IPS DF 6.9 (cell line): ENCODE measurements around the gene KCNJ14.
"Not testable (repeated sequence)": the region's sequence is repeated elsewhere in the genome, so short reads cannot be mapped to it uniquely, and the experiment has no call there.

Experiments used
- DNase-seq: peaks from one replicate; pipeline ENCODE4 v3.0.0-alpha.2; 2013; ENCODE audit warnings: low read depth, low spot score
- H3K27ac ChIP-seq: one replicate; pipeline ENCODE4 v1.5.1; 2013; ENCODE audit warnings: low read length, control low read depth
- H3K27me3 ChIP-seq: 2 replicates; pipeline ENCODE4 v1.6.1; 2013; ENCODE audit warnings: mild to moderate bottlenecking, low read length; ENCODE audit not compliant: control insufficient read depth, insufficient read depth
- H3K36me3 ChIP-seq: 2 replicates; pipeline ENCODE4 v1.6.1; 2013; ENCODE audit warnings: low read length; ENCODE audit not compliant: control insufficient read depth, insufficient read depth
- H3K4me1 ChIP-seq: 2 replicates; pipeline ENCODE4 v1.6.1; 2013; ENCODE audit warnings: low read length; ENCODE audit not compliant: control insufficient read depth, insufficient read depth
- H3K4me3 ChIP-seq: 2 replicates; pipeline ENCODE4 v1.5.1; 2013; ENCODE audit warnings: mild to moderate bottlenecking, low read length
- H3K9me3 ChIP-seq: 2 replicates; pipeline ENCODE4 v1.6.1; 2013; ENCODE audit warnings: low read length, inconsistent platforms; ENCODE audit not compliant: control insufficient read depth, insufficient read depth
- WGBS: extraction: QIAGEN DNeasy Blood & Tissue Kit; methylation state at CpG from one replicate; pipeline ENCODE4 v1.1.7; 2013; ENCODE audit warnings: mixed read lengths, missing lambda C conversion rate; ENCODE audit not compliant: insufficient read length, insufficient coverage; 5-methylcytosine and 5-hydroxymethylcytosine counted together

Gene KCNJ14

DNA sequence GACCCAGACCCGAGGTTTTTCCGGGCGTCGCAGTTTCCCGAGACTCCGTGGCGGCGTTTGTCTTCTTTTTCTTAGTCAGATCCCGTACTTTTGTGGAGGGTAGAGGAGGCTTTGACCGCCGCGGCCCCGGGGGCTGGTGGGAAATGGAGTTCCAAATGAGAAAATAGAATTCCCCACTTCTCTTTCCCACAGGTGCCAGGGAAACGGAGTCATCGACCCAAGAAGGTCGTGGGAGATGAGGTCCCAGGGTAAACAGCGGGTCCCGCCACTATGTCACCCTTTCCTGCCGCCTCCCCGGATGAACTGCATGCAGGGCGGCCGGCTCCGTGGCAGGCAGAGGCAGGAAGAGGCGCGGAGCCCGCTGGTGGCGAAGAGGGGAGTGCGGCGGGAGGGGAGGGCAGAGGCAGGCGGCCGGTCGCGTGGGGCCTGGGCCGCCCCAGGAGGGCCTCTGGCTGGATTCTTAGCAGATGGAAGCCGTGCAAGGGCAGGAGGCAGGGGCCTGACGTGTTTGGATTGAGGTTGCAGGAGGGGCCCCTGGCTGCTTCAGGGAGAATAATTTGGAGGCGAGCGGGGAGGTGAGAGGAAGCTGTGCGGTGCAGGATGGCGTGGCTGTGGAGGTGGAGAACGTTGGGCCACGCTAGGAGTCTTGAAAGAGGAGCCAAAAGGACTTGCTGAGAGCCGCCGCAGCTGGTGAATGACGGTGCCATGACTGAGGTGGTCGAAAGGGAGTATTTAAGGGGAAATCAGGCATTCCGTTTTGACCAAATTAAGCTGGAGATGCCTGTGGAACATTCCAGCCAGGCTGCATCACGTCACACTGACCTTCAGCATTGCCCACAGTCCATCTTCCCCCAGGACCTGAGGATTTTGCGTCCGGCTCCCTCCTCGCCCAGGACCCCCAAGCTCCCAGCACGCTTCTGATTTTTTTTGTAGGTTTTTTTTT is 25.5 kb downstream of the KCNJ14 start:
- H3K27ac ChIP-seq = no peak overlapping the region
- peak overlapping the region; percentile 61; the same call in 1 of the 2 replicates for H3K4me3 ChIP-seq

GRCh38 chr19:48481846-48482639 is 26.7 kb downstream of the KCNJ14 start:
- H3K36me3 ChIP-seq = peaks cover 5% of the 10 kb centered on the region
- no peak overlapping the region for H3K4me3 ChIP-seq
- no peaks in the 10 kb centered on the region for H3K9me3 ChIP-seq
- no CpG with 5 or more reads among the region's 7 CpGs for WGBS
- no peak for DNase-seq
- no peaks in the 10 kb centered on the region for H3K27me3 ChIP-seq
- H3K27ac ChIP-seq = no peak overlapping the region
- H3K4me1 ChIP-seq = peaks cover 2% of the 10 kb centered on the region; the same call in 1 of the 2 replicates

More for the DNA sequence above, 25.5 kb downstream of the KCNJ14 start:
- H3K4me1 ChIP-seq = peaks cover 2% of the 10 kb centered on the region; the same call in 1 of the 2 replicates
- peaks cover 7% of the 10 kb centered on the region for H3K36me3 ChIP-seq
- no peaks in the 10 kb centered on the region for H3K27me3 ChIP-seq
- WGBS = no CpG with 5 or more reads among the region's 52 CpGs
- no peak for DNase-seq
- H3K9me3 ChIP-seq = no peaks in the 10 kb centered on the region

- Histone ChIP-seq H3K9me3 (no peaks in the 10 kb centered on the region), H3K4me3 (no peak overlapping the region), H3K36me3 (peaks cover 5% of the 10 kb centered on the region; the same call in 1 of the 2 replicates), H3K27me3 (no peaks in the 10 kb centered on the region), H3K27ac (no peak overlapping the region), H3K4me1 (peaks cover 2% of the 10 kb centered on the region; the same call in 1 of the 2 replicates)
- no CpG with 5 or more reads among the region's 3 CpGs for WGBS
- no peak for DNase-seq
Measured at GRCh38 chr19:48483301-48483700, 27.9 kb downstream of the KCNJ14 start.

DNA sequence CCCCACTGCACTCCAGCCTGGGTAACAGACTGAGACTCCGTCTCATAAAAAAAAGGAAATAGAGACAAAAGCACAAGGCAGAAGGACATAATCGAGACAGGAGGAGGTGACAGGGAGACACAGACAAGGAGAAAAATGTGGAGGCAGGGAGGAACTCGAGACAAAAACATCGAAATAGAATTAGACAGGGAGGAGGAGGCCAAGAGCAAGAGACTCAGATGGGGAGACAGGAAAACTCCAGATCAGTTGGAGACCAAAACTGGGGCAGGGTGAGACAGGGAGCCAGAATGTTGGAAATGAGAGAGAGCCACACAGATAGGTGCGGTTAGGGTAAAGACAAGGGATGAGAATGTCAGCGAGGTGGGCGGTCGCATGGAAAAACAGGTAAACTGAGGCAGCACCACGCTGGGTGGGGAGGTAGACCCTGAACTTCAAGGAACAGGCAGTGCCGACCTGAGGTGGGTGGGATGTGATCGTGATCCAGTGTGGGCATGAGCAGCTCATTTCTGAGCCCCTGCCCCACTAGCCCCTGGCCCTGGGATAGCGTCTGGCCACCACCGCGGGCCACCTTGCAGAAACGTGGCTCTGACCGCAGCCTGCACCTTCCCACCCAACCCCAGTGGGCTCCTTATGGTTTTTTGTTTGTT is 29.0 kb downstream of the KCNJ14 start:
- Histone ChIP-seq H3K4me3 (no peak overlapping the region), H3K36me3 (0 out of 2 replicates have a peak, but pooled peaks cover 3% of the 10 kb centered on the region), H3K4me1 (peaks cover 2% of the 10 kb centered on the region; the same call in 1 of the 2 replicates), H3K27me3 (no peaks in the 10 kb centered on the region), H3K27ac (no peak overlapping the region), H3K9me3 (no peaks in the 10 kb centered on the region)
- WGBS = no CpG with 5 or more reads among the region's 16 CpGs
- DNase-seq = no peak

- Histone ChIP-seq H3K4me1 (peaks cover 2% of the 10 kb centered on the region; the same call in 1 of the 2 replicates), H3K4me3 (no peak overlapping the region), H3K36me3 (no peaks in the 10 kb centered on the region), H3K27me3 (no peaks in the 10 kb centered on the region), H3K9me3 (no peaks in the 10 kb centered on the region), H3K27ac (no peak overlapping the region)
- DNase-seq = no peak
- no CpG with 5 or more reads among the region's 37 CpGs for WGBS
Measured at GRCh38 chr19:48484931-48485612, 29.7 kb downstream of the KCNJ14 start.

- no CpG with 5 or more reads among the region's 10 CpGs for WGBS
- H3K36me3 ChIP-seq, H3K27me3 ChIP-seq, H3K4me3 ChIP-seq, H3K9me3 ChIP-seq, H3K4me1 ChIP-seq, H3K27ac ChIP-seq, DNase-seq: not testable (repeated sequence)
Measured at GRCh38 chr19:48486706-48487105, 31.3 kb downstream of the KCNJ14 start.

- Histone ChIP-seq H3K4me1 (peaks cover 3% of the 10 kb centered on the region; the same call in 1 of the 2 replicates), H3K4me3 (no peak overlapping the region), H3K27me3 (no peaks in the 10 kb centered on the region), H3K9me3 (no peaks in the 10 kb centered on the region), H3K36me3 (no peaks in the 10 kb centered on the region), H3K27ac (no peak overlapping the region)
- no peak for DNase-seq
- WGBS = no CpG with 5 or more reads among the region's 6 CpGs
Measured at GRCh38 chr19:48487544-48487943, 32.2 kb downstream of the KCNJ14 start.

GRCh38 chr19:48487948-48488347 is 32.6 kb downstream of the KCNJ14 start:
- H3K27ac ChIP-seq = no peak overlapping the region
- WGBS = no CpG with 5 or more reads among the region's 8 CpGs

GRCh38 chr19:48488478-48488877 is 33.1 kb downstream of the KCNJ14 start:
- H3K4me3 ChIP-seq, H3K4me1 ChIP-seq, H3K36me3 ChIP-seq, H3K27me3 ChIP-seq, DNase-seq, H3K9me3 ChIP-seq, H3K27ac ChIP-seq: not testable (repeated sequence)
- no CpG with 5 or more reads among the region's 7 CpGs for WGBS

More at GRCh38 chr19:48487948-48488347, 32.6 kb downstream of the KCNJ14 start:
- Histone ChIP-seq H3K36me3 (no peaks in the 10 kb centered on the region), H3K27me3 (no peaks in the 10 kb centered on the region), H3K4me3 (no peak overlapping the region), H3K9me3 (no peaks in the 10 kb centered on the region), H3K4me1 (peaks cover 3% of the 10 kb centered on the region; the same call in 1 of the 2 replicates)
- no peak for DNase-seq
